ENCODE results near the gene ARR3.
"Not testable (repeated sequence)": the region's sequence is repeated elsewhere in the genome, so short reads cannot be mapped to it uniquely, and the experiment has no call there.

DNA sequence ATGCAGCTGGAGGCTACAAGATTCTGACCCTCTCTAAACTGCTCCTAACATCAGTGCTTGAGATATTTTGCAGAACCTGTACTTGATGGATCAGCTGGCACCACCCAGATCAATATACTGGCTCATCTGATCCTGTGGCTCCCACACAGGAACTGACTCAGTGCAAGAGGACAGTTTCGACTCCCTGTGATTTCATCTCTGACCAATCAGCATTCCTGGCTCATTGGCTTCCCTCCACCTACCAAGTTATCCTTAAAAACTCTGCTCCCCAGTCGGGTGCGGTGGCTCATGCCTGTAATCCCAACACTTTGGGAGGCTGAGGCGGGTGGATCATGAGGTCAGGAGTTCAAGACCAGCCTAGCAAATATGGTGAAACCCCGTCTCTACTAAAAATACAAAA is 24.5 kb upstream of the ARR3 start:
- TF ChIP-seq, protein P1, sequence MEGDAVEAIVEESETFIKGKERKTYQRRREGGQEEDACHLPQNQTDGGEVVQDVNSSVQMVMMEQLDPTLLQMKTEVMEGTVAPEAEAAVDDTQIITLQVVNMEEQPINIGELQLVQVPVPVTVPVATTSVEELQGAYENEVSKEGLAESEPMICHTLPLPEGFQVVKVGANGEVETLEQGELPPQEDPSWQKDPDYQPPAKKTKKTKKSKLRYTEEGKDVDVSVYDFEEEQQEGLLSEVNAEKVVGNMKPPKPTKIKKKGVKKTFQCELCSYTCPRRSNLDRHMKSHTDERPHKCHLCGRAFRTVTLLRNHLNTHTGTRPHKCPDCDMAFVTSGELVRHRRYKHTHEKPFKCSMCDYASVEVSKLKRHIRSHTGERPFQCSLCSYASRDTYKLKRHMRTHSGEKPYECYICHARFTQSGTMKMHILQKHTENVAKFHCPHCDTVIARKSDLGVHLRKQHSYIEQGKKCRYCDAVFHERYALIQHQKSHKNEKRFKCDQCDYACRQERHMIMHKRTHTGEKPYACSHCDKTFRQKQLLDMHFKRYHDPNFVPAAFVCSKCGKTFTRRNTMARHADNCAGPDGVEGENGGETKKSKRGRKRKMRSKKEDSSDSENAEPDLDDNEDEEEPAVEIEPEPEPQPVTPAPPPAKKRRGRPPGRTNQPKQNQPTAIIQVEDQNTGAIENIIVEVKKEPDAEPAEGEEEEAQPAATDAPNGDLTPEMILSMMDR (IDR thresholded peaks at IDR 0.05; ENCODE audit: extremely low read depth in 1 of 2, insufficient read depth in 1 of 2, low read depth in 1 of 2, low read length in 2 of 2) = not testable (repeated sequence)
- TF ChIP-seq POLR2A (IDR thresholded peaks at IDR 0.05; ENCODE audit: low read depth, low read length); FOS (IDR thresholded peaks at IDR 0.05; ENCODE audit: borderline replicate concordance, insufficient read depth, low read length); EZH2 (IDR thresholded peaks at IDR 0.05; ENCODE audit: borderline replicate concordance, low read depth, low read length, severe bottlenecking); GATA2 (IDR thresholded peaks at IDR 0.05; ENCODE audit: insufficient read depth, insufficient read length, low read depth, low read length); JUN (IDR thresholded peaks at IDR 0.05; ENCODE audit: borderline replicate concordance, insufficient read depth, insufficient read length, low read depth): not testable (repeated sequence)
- TF ChIP-seq, protein P2, sequence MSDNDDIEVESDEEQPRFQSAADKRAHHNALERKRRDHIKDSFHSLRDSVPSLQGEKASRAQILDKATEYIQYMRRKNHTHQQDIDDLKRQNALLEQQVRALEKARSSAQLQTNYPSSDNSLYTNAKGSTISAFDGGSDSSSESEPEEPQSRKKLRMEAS (IDR thresholded peaks at IDR 0.05; ENCODE audit: insufficient read depth, insufficient read length) = not testable (repeated sequence)
